HL-60 (cell line): ENCODE data around the gene PTGER2.

Experiments used
- GABPA ChIP-seq: IDR thresholded peaks from 2 replicates; pipeline ENCODE4 v1.6.1; 2012; ENCODE audit warnings: low read depth
- POLR2AphosphoS5 ChIP-seq: IDR thresholded peaks from 2 replicates; pipeline ENCODE4 v1.6.1; 2012; ENCODE audit warnings: low read depth
- SPI1 ChIP-seq: IDR thresholded peaks from 2 replicates; pipeline ENCODE4 v1.6.1; 2012; ENCODE audit warnings: low read depth, mild to moderate bottlenecking, borderline replicate concordance
- TF ChIP-seq, protein P1 (sequence below): IDR thresholded peaks from one replicate; pipeline ENCODE4 v1.5.1; 2011; ENCODE audit warnings: low read length, control low read depth, inconsistent platforms; ENCODE audit not compliant: insufficient read depth
- TF ChIP-seq, protein P2 (sequence below): IDR thresholded peaks from 2 replicates; pipeline ENCODE4 v1.6.1; 2012; ENCODE audit warnings: low read depth; ENCODE audit not compliant: insufficient replicate concordance

GRCh38 chr14:52355526-52355925 lies 41.4 kb downstream of the PTGER2 start:
- TF ChIP-seq, protein P1, sequence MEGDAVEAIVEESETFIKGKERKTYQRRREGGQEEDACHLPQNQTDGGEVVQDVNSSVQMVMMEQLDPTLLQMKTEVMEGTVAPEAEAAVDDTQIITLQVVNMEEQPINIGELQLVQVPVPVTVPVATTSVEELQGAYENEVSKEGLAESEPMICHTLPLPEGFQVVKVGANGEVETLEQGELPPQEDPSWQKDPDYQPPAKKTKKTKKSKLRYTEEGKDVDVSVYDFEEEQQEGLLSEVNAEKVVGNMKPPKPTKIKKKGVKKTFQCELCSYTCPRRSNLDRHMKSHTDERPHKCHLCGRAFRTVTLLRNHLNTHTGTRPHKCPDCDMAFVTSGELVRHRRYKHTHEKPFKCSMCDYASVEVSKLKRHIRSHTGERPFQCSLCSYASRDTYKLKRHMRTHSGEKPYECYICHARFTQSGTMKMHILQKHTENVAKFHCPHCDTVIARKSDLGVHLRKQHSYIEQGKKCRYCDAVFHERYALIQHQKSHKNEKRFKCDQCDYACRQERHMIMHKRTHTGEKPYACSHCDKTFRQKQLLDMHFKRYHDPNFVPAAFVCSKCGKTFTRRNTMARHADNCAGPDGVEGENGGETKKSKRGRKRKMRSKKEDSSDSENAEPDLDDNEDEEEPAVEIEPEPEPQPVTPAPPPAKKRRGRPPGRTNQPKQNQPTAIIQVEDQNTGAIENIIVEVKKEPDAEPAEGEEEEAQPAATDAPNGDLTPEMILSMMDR, result no peak
- TF ChIP-seq, protein P2, sequence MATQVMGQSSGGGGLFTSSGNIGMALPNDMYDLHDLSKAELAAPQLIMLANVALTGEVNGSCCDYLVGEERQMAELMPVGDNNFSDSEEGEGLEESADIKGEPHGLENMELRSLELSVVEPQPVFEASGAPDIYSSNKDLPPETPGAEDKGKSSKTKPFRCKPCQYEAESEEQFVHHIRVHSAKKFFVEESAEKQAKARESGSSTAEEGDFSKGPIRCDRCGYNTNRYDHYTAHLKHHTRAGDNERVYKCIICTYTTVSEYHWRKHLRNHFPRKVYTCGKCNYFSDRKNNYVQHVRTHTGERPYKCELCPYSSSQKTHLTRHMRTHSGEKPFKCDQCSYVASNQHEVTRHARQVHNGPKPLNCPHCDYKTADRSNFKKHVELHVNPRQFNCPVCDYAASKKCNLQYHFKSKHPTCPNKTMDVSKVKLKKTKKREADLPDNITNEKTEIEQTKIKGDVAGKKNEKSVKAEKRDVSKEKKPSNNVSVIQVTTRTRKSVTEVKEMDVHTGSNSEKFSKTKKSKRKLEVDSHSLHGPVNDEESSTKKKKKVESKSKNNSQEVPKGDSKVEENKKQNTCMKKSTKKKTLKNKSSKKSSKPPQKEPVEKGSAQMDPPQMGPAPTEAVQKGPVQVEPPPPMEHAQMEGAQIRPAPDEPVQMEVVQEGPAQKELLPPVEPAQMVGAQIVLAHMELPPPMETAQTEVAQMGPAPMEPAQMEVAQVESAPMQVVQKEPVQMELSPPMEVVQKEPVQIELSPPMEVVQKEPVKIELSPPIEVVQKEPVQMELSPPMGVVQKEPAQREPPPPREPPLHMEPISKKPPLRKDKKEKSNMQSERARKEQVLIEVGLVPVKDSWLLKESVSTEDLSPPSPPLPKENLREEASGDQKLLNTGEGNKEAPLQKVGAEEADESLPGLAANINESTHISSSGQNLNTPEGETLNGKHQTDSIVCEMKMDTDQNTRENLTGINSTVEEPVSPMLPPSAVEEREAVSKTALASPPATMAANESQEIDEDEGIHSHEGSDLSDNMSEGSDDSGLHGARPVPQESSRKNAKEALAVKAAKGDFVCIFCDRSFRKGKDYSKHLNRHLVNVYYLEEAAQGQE, result no peak
- TF ChIP-seq POLR2AphosphoS5, result no peak
- TF ChIP-seq SPI1, result no peak
- no peak for TF ChIP-seq GABPA
